Mucosa of stomach (tissue), 1 donor: ENCODE data around the gene COMMD10.

Source experiments
- H3K27me3 ChIP-seq: one replicate; pipeline ENCODE4 v1.7.0; 2013; ENCODE audit warnings: mild to moderate bottlenecking, low read length; ENCODE audit not compliant: control insufficient read depth, insufficient read depth
- H3K36me3 ChIP-seq: one replicate; pipeline ENCODE4 v1.7.0; 2013; ENCODE audit warnings: low read length; ENCODE audit not compliant: control insufficient read depth, insufficient read depth
- H3K4me1 ChIP-seq: one replicate; pipeline ENCODE4 v1.7.0; 2013; ENCODE audit warnings: mild to moderate bottlenecking, low read length; ENCODE audit not compliant: control insufficient read depth, insufficient read depth
- H3K4me3 ChIP-seq: one replicate; pipeline ENCODE4 v1.7.0; 2013; ENCODE audit warnings: low read length
- H3K9ac ChIP-seq: one replicate; pipeline ENCODE4 v1.7.0; 2013; ENCODE audit warnings: mild to moderate bottlenecking, low read length, moderate library complexity
- H3K9me3 ChIP-seq: one replicate; pipeline ENCODE4 v1.7.0; 2013; ENCODE audit warnings: mild to moderate bottlenecking, low read length, moderate library complexity; ENCODE audit not compliant: control insufficient read depth
- donor health status: Pancreatic carcinoma.

Gene COMMD10

DNA sequence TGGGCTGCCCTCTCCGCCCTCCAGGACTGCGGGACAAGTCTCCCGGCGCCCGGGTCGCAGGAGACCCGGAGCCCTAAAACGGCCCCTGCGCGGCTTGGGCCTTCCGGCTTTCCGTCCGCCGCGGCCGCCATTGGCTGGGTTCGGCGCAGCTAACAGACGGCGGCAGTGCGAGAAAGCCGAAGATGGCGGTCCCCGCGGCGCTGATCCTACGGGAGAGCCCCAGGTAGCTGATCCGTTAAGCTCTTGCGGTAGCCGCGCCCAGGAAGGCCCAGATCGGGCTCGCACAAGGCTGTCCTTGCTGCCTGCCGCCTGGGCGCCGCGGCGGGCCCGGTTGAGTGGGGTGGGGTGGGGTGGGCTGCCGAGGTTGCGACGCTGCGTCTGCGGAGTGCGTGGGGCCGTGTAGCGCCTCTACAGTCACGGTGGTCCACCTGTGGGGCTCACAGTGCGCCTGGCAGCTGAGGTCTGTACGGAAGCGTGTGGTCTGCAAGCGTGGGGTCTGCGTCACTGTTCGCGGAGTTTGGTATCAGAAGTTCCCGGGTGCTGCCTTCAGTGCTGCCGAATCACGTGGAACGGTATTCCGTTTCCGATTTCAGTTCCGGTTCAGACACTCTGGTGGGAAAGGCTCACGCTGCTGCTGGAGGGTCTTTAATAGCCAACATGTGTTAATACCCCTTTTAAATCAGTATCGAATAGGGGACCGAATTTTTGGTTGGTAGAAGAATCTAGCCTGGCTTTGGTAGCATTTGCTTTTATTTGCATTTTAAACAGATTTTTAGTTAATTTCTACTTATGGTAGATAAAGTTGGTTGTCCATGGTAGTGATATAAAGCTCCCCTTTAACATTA is at the start of gene COMMD10:
Gene COMMD10 (plus strand): TSS at position 155 of the 845 bp plus-strand sequence.
- H3K4me3 ChIP-seq, result peak within 1 kb of the TSS; percentile 64
- no peaks in the 10 kb centered on the region for H3K36me3 ChIP-seq
- peak within 1 kb of the TSS; percentile 79 for H3K9ac ChIP-seq
- H3K9me3 ChIP-seq, result no peaks in the 10 kb centered on the region
- H3K27me3 ChIP-seq, result no peaks in the 10 kb centered on the region
- peaks cover 12% of the 10 kb centered on the region for H3K4me1 ChIP-seq

DNA sequence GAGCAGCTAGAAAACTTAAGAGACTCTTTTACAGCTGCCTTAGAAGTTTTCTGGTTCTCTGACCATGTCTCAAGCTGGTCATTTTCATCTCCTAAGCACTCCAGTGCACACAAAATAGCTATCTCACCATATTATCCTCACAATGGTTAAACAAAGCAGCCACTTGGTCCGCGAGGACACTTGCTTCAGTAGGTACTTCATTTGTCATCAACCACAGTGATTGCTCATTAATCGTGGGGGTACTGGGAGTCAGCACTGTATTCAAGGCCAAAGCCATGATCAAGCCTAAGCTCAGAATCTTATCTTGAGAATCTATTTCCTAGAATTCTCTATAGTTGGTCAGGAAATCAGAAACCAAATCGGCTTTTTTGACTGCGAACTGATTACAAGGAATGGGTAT is 49.7 kb upstream of the COMMD10 start:
- no peaks in the 10 kb centered on the region for H3K36me3 ChIP-seq
- no peak overlapping the region for H3K4me3 ChIP-seq
- no peaks in the 10 kb centered on the region for H3K9me3 ChIP-seq
- H3K27me3 ChIP-seq, result no peaks in the 10 kb centered on the region
- H3K4me1 ChIP-seq, result no peaks in the 10 kb centered on the region
- no peak overlapping the region for H3K9ac ChIP-seq

DNA sequence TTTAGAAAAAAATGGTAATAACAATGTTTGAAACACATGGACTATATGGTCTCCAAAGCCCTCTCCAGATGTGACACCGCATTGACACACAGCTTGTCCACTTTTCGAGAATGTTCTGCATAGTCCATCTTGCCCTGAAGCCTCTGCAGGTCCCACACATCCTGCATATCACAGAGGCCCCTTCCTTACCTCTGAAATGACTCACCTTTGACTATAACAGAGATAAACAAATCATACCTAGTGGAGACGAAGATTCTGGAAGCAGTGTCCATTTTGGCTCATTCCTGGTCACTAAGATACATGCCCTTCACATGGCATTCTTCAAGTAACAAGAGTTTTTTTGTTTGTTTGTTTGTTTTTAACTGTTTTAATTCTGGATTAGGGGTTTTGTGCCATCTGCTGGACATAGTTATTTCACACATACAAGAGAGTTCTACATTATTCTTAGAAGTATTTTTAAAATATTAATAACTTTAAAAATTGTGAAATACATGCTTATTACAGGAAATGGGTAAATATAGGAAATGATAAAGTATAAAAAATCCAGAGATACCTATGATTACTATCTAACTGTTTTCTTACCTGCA is 47.5 kb upstream of the COMMD10 start:
- Histone ChIP-seq H3K36me3 (no peaks in the 10 kb centered on the region), H3K9ac (no peak overlapping the region), H3K4me1 (no peaks in the 10 kb centered on the region), H3K4me3 (no peak overlapping the region), H3K9me3 (no peaks in the 10 kb centered on the region), H3K27me3 (no peaks in the 10 kb centered on the region)

DNA sequence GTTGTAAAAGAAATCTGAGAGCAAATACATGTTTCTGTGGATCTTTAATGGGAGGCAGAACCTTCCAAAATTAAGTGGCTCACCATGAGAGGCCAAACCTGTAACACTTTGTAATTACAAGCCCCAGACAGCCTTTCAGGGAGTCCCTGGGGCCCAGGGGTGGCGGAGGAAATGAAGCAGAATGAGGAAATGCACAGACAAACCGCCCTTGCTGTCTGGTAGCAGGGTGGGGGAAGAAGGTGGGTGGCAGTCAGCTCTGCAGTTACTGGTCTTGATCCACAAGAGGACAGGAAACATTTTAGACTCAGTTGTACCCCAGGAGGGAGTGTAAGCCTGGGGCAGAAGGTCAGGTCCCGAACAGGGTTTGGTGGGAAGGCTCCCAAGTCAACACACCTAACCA is 46.0 kb upstream of the COMMD10 start:
- no peaks in the 10 kb centered on the region for H3K27me3 ChIP-seq
- no peaks in the 10 kb centered on the region for H3K4me1 ChIP-seq
- no peaks in the 10 kb centered on the region for H3K9me3 ChIP-seq
- H3K9ac ChIP-seq, result no peak overlapping the region
- H3K4me3 ChIP-seq, result no peak overlapping the region
- H3K36me3 ChIP-seq, result no peaks in the 10 kb centered on the region

DNA sequence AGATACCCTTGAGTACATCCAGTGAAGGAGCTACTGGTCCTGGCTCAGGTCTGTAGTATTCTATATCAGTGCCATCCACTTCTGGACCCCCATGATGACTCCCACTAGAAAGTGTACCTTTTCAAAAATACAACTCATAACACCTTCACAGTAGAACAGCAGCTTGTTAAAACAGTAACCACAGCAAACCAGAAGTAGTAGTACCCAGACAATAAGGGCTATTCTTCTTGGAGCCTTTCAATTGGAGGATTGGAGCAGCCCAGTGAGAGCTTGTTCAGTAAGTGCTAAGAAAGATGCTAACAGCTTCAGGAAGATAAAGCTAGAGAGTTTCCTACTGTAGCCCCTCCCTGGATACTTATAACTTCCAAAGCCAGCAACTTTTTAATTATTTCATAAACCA is 42.5 kb upstream of the COMMD10 start:
- Histone ChIP-seq H3K9me3 (no peaks in the 10 kb centered on the region), H3K36me3 (no peaks in the 10 kb centered on the region), H3K27me3 (no peaks in the 10 kb centered on the region), H3K9ac (no peak overlapping the region), H3K4me1 (no peaks in the 10 kb centered on the region), H3K4me3 (no peak overlapping the region)

DNA sequence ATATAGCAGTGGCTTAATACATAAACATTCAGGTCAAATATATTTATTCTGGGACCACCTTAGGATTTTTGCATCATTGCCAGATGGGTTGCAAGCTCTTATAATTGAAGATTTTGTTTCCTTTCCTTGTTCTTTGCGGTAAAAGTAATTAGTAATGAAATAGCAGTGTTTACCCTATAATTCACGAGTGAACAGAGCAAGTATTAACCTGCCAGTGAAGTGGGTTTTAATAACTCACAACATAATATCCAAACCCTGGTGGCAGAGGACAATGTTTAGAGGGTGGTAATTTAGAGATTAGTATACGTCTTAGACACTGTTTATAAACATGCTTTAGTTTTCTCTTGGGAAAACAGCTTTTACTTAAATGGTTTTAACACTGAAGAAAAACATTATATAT is 40.8 kb upstream of the COMMD10 start:
- H3K9ac ChIP-seq, result no peak overlapping the region
- no peaks in the 10 kb centered on the region for H3K9me3 ChIP-seq
- no peaks in the 10 kb centered on the region for H3K36me3 ChIP-seq
- H3K4me1 ChIP-seq, result no peaks in the 10 kb centered on the region
- no peaks in the 10 kb centered on the region for H3K27me3 ChIP-seq
- no peak overlapping the region for H3K4me3 ChIP-seq

DNA sequence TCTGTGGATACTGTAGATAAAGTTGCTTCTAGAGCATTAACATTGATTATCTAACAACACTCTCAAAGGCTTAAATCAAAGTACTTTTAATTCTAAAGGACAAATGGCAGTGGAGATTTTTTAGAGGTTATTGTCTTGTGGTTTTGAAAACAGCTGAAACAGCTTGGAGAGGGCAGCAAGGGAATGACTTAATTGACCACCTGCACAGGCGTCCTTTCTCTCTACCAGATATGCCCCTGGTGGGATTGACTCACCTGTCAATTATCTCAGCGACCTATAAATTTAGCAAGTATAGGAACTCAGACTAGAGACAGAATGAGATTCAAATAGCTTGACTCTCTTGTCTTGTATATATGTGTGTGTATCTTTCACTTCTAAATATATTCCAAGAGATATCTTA is 39.0 kb upstream of the COMMD10 start:
- no peaks in the 10 kb centered on the region for H3K4me1 ChIP-seq
- no peaks in the 10 kb centered on the region for H3K36me3 ChIP-seq
- no peaks in the 10 kb centered on the region for H3K9me3 ChIP-seq
- H3K9ac ChIP-seq, result no peak overlapping the region
- no peaks in the 10 kb centered on the region for H3K27me3 ChIP-seq
- no peak overlapping the region for H3K4me3 ChIP-seq

DNA sequence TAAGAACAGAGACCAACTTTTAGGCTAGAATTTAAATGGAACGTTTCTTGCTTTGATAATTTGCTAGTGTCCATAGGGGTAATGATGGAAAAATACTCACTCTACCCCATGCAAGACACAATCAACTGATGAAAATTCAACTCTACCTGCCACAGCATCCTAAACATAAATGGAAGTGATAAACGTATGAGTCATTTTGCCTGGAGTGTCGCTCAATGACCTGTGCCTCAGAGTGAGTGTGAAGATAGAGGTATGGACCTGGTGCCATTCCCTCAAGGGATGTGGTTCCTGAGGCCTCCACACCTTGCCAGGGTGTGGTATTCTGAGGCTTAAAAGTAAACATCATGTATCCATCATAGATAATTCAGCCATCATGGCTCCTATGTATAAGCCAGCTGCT is 38.6 kb upstream of the COMMD10 start:
- H3K9me3 ChIP-seq, result no peaks in the 10 kb centered on the region
- no peaks in the 10 kb centered on the region for H3K27me3 ChIP-seq
- H3K36me3 ChIP-seq, result no peaks in the 10 kb centered on the region

DNA sequence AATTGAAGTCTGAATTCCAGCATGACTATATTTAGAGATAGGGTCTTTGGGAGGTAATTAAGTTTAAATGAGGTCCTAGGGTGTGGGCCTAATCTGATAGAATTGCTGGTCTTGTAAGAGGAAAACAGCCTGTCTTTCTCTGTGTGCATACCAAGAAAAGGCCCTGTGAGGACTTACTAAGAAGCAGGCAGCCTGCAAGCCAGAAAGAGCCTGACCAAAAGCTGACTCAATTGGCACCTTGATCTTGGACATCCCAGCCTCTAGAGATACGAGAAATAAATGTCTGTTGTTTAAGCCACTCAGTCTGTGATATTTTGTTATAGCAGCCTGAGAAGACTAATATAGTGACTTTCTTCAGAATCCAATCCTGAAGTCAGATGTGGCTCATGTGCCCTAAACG is 38.0 kb upstream of the COMMD10 start:
- no peak overlapping the region for H3K4me3 ChIP-seq
- H3K9ac ChIP-seq, result no peak overlapping the region
- no peaks in the 10 kb centered on the region for H3K27me3 ChIP-seq
- no peaks in the 10 kb centered on the region for H3K36me3 ChIP-seq
- no peaks in the 10 kb centered on the region for H3K4me1 ChIP-seq
- H3K9me3 ChIP-seq, result no peaks in the 10 kb centered on the region

More for the DNA sequence above, 38.6 kb upstream of the COMMD10 start:
- H3K4me1 ChIP-seq, result no peaks in the 10 kb centered on the region
- no peak overlapping the region for H3K4me3 ChIP-seq
- no peak overlapping the region for H3K9ac ChIP-seq

DNA sequence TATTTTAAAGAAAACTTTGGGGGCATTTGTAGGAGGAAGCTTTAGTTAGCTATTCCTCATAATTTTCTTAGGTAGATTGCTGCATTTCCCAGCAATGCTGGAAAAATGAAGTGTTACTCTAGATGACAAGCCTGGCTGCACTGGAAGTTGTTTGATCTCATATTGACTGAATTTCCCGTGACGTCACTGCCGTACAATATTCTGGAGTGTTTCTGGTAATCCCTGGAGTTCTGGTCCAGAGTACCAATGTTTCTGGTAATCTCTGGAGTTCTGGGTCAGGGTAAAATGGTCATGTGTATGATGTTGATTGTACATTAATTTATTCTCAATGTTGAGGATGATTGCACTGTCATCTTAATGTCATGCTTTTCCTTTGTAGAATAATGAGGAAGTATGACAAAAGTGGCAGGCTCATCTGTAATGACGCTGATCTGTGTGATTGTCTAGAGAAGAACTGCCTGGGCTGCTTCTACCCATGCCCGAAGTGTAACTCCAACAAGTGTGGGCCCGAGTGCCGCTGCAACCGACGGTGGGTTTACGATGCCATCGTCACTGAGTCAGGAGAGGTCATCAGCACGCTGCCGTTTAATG is 26.4 kb upstream of the COMMD10 start:
- Histone ChIP-seq H3K27me3 (no peaks in the 10 kb centered on the region), H3K4me3 (no peak overlapping the region), H3K9ac (no peak overlapping the region), H3K36me3 (no peaks in the 10 kb centered on the region), H3K9me3 (no peaks in the 10 kb centered on the region), H3K4me1 (no peaks in the 10 kb centered on the region)

DNA sequence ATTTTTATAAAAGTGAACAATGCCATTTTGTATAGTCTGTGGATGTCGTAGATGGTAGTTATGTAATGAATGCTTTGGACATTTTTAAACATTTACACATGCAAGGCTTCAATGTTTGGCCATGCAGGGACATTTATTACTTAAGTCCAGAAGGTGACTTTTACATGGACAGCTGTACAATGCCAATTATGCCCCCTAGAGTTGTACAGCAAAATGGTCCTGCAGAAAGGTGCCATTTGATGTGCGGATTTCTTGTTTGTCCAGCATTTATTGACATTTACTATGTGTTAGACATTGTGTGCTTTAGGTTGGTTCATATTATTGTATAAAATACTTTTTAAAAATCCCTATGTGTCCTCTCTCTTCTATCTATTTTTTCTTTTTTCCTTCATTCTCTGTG is 22.5 kb upstream of the COMMD10 start:
- Histone ChIP-seq H3K4me3 (no peak overlapping the region), H3K9me3 (no peaks in the 10 kb centered on the region), H3K9ac (no peak overlapping the region), H3K4me1 (no peaks in the 10 kb centered on the region), H3K27me3 (no peaks in the 10 kb centered on the region), H3K36me3 (no peaks in the 10 kb centered on the region)

DNA sequence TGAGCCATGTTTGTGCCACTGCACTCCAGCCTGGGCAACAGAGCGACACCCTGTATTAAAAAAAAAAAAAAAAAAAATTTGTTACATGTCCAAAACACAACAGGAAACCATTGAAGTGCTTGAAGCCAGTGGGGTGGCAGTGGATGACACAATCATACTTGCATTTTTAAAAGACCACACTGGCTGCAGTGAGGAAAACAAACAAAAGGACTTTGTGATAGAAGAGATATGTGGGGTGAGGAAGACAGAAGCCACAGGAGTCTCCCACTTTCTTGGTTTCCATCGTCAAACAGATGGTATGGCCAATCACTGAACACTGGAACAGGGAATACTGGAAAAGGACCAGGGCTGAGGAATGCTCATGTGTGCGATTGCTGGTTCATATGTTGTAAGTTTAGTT is 20.9 kb upstream of the COMMD10 start:
- H3K4me3 ChIP-seq, result no peak overlapping the region
- H3K36me3 ChIP-seq, result no peaks in the 10 kb centered on the region
- H3K27me3 ChIP-seq, result no peaks in the 10 kb centered on the region
- H3K4me1 ChIP-seq, result no peaks in the 10 kb centered on the region
- no peaks in the 10 kb centered on the region for H3K9me3 ChIP-seq
- no peak overlapping the region for H3K9ac ChIP-seq
